ENCODE data around the gene KCNK17. TPM values are rescaled to one million over a fixed set of nuclear protein-coding genes. Genes with fewer than 3 reads are reported as not detected.

KCNK17 gene
- total and polyA plus RNA-seq, 5 donors from 2014 or later = not detected

- no peaks in the 10 kb centered on the region for H3K27me3 Mint-ChIP-seq
- no peaks in the 10 kb centered on the region for H3K4me1 ChIP-seq (ENCODE audit: control insufficient read depth, insufficient read depth, low read length, poor library complexity, severe bottlenecking)
- H3K36me3 ChIP-seq (ENCODE audit: control insufficient read depth, insufficient read depth, low read length) = no peaks in the 10 kb centered on the region
- H3K27ac ChIP-seq (ENCODE audit: insufficient read depth, low read length, poor library complexity, severe bottlenecking) = no peak overlapping the region
- ATAC-seq (ENCODE audit: low read depth in 2 of 2) (no peak), DNase-seq (no peak)
- H3K9me3 Mint-ChIP-seq = peaks cover 0 to 2% (median 0%) of the 10 kb centered on the region in 7 donors
- no peaks in the 10 kb centered on the region for H3K4me1 Mint-ChIP-seq
- no peaks in the 10 kb centered on the region for H3K27me3 ChIP-seq (ENCODE audit: control insufficient read depth, insufficient read depth, low read length)
- no peak overlapping the region for H3K27ac Mint-ChIP-seq
- no peak overlapping the region for H3K4me3 ChIP-seq (ENCODE audit: low read depth, low read length)
- H3K9me3 ChIP-seq (ENCODE audit: control insufficient read depth in 2 of 2, low read length in 2 of 2) = no peaks in the 10 kb centered on the region
- H3K4me3 Mint-ChIP-seq = no peak overlapping the region
- H3K36me3 Mint-ChIP-seq = no peaks in the 10 kb centered on the region
Measured at GRCh38 chr6:39282774-39283173, 31.4 kb downstream of the KCNK17 start.

GRCh38 chr6:39281312-39281980, 32.8 kb downstream of the KCNK17 start:
- no peaks in the 10 kb centered on the region for H3K27me3 Mint-ChIP-seq
- no peaks in the 10 kb centered on the region for H3K4me1 Mint-ChIP-seq
- Histone ChIP-seq H3K27me3 (ENCODE audit: control insufficient read depth, insufficient read depth, low read length) (no peaks in the 10 kb centered on the region), H3K36me3 (ENCODE audit: control insufficient read depth, insufficient read depth, low read length) (no peaks in the 10 kb centered on the region), H3K9me3 (ENCODE audit: control insufficient read depth in 2 of 2, low read length in 2 of 2) (no peaks in the 10 kb centered on the region), H3K4me3 (ENCODE audit: low read depth, low read length) (no peak overlapping the region), H3K4me1 (ENCODE audit: control insufficient read depth, insufficient read depth, low read length, poor library complexity, severe bottlenecking) (no peaks in the 10 kb centered on the region), H3K27ac (ENCODE audit: insufficient read depth, low read length, poor library complexity, severe bottlenecking) (no peak overlapping the region)
- H3K27ac Mint-ChIP-seq = no peak overlapping the region
- no peaks in the 10 kb centered on the region for H3K36me3 Mint-ChIP-seq
- peaks cover 0 to 2% (median 0%) of the 10 kb centered on the region in 7 donors for H3K9me3 Mint-ChIP-seq
- ATAC-seq (ENCODE audit: low read depth in 2 of 2) (no peak), DNase-seq (no peak)
- no peak overlapping the region for H3K4me3 Mint-ChIP-seq

DNA sequence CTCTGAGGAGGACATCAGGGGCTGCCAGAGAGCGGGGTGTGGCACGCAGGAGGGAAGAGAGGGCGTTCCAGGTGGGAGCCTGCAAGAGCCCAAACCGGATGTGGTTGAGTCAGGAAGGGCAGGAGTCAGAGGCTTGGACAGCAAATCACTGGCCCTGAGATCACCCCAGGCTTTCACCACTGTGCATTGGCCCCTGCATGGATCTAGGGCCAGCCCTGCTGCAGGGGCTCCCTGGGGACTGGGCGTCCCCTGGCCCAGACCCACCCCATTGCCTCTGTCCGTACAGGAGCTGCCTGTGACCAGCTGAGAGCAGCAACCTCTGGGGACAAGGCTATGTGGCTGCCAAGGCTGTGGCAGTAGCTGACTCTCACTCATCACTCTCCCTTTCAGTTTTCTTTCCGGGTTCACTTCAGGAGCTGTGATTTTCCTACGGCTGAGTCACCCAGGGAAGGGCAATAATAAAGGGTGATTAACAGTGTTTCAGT, 33.9 kb downstream of the KCNK17 start:
- H3K4me1 Mint-ChIP-seq = no peaks in the 10 kb centered on the region
- no peak overlapping the region for H3K4me3 Mint-ChIP-seq
- Histone ChIP-seq H3K36me3 (ENCODE audit: control insufficient read depth, insufficient read depth, low read length) (no peaks in the 10 kb centered on the region), H3K9me3 (ENCODE audit: control insufficient read depth in 2 of 2, low read length in 2 of 2) (no peaks in the 10 kb centered on the region), H3K27me3 (ENCODE audit: control insufficient read depth, insufficient read depth, low read length) (no peaks in the 10 kb centered on the region), H3K4me3 (ENCODE audit: low read depth, low read length) (no peak overlapping the region), H3K4me1 (ENCODE audit: control insufficient read depth, insufficient read depth, low read length, poor library complexity, severe bottlenecking) (no peaks in the 10 kb centered on the region), H3K27ac (ENCODE audit: insufficient read depth, low read length, poor library complexity, severe bottlenecking) (no peak overlapping the region)
- no peaks in the 10 kb centered on the region for H3K36me3 Mint-ChIP-seq
- H3K27me3 Mint-ChIP-seq = no peaks in the 10 kb centered on the region
- peaks cover 0 to 1% (median 0%) of the 10 kb centered on the region in 7 donors for H3K9me3 Mint-ChIP-seq
- no peak overlapping the region for H3K27ac Mint-ChIP-seq
- no peak for DNase-seq
- ATAC-seq (ENCODE audit: low read depth in 2 of 2) = no peak

GRCh38 chr6:39279539-39279938, 34.7 kb downstream of the KCNK17 start:
- Mint-ChIP-seq H3K27me3 (no peaks in the 10 kb centered on the region), H3K4me3 (no peak overlapping the region), H3K9me3 (peaks cover 0 to 1% (median 0%) of the 10 kb centered on the region in 7 donors)

GRCh38 chr6:39276379-39276995, 37.7 kb downstream of the KCNK17 start:
- peaks cover 0 to 1% (median 0%) of the 10 kb centered on the region in 7 donors for H3K9me3 Mint-ChIP-seq
- H3K4me1 ChIP-seq (ENCODE audit: control insufficient read depth, insufficient read depth, low read length, poor library complexity, severe bottlenecking) = no peaks in the 10 kb centered on the region
- DNase-seq = no peak
- ATAC-seq (ENCODE audit: low read depth in 2 of 2) = no peak
- H3K36me3 Mint-ChIP-seq = no peaks in the 10 kb centered on the region
- no peaks in the 10 kb centered on the region for H3K4me1 Mint-ChIP-seq
- H3K4me3 Mint-ChIP-seq = no peak overlapping the region
- H3K36me3 ChIP-seq (ENCODE audit: control insufficient read depth, insufficient read depth, low read length) = no peaks in the 10 kb centered on the region
- no peak overlapping the region for H3K4me3 ChIP-seq (ENCODE audit: low read depth, low read length)
- H3K27ac Mint-ChIP-seq = no peak overlapping the region
- H3K27ac ChIP-seq (ENCODE audit: insufficient read depth, low read length, poor library complexity, severe bottlenecking) = no peak overlapping the region
- no peaks in the 10 kb centered on the region for H3K9me3 ChIP-seq (ENCODE audit: control insufficient read depth in 2 of 2, low read length in 2 of 2)
- H3K27me3 ChIP-seq (ENCODE audit: control insufficient read depth, insufficient read depth, low read length) = no peaks in the 10 kb centered on the region
- no peaks in the 10 kb centered on the region for H3K27me3 Mint-ChIP-seq

More at GRCh38 chr6:39279539-39279938, 34.7 kb downstream of the KCNK17 start:
- no peaks in the 10 kb centered on the region for H3K9me3 ChIP-seq (ENCODE audit: control insufficient read depth in 2 of 2, low read length in 2 of 2)
- ATAC-seq (ENCODE audit: low read depth in 2 of 2) = no peak
- H3K4me3 ChIP-seq (ENCODE audit: low read depth, low read length) = no peak overlapping the region
- H3K36me3 Mint-ChIP-seq = no peaks in the 10 kb centered on the region
- no peaks in the 10 kb centered on the region for H3K4me1 ChIP-seq (ENCODE audit: control insufficient read depth, insufficient read depth, low read length, poor library complexity, severe bottlenecking)
- H3K27me3 ChIP-seq (ENCODE audit: control insufficient read depth, insufficient read depth, low read length) = no peaks in the 10 kb centered on the region
- no peaks in the 10 kb centered on the region for H3K36me3 ChIP-seq (ENCODE audit: control insufficient read depth, insufficient read depth, low read length)
- DNase-seq = no peak
- H3K27ac ChIP-seq (ENCODE audit: insufficient read depth, low read length, poor library complexity, severe bottlenecking) = no peak overlapping the region
- H3K27ac Mint-ChIP-seq = no peak overlapping the region
- H3K4me1 Mint-ChIP-seq = no peaks in the 10 kb centered on the region

- peaks cover 0 to 1% (median 0%) of the 10 kb centered on the region in 7 donors for H3K9me3 Mint-ChIP-seq
- ATAC-seq (ENCODE audit: low read depth in 2 of 2) = no peak
- H3K36me3 Mint-ChIP-seq = no peaks in the 10 kb centered on the region
- no peak overlapping the region for H3K27ac ChIP-seq (ENCODE audit: insufficient read depth, low read length, poor library complexity, severe bottlenecking)
- H3K4me3 ChIP-seq (ENCODE audit: low read depth, low read length) = no peak overlapping the region
- H3K27me3 ChIP-seq (ENCODE audit: control insufficient read depth, insufficient read depth, low read length) = no peaks in the 10 kb centered on the region
- no peaks in the 10 kb centered on the region for H3K27me3 Mint-ChIP-seq
- no peaks in the 10 kb centered on the region for H3K9me3 ChIP-seq (ENCODE audit: control insufficient read depth in 2 of 2, low read length in 2 of 2)
- no peaks in the 10 kb centered on the region for H3K36me3 ChIP-seq (ENCODE audit: control insufficient read depth, insufficient read depth, low read length)
- H3K27ac Mint-ChIP-seq = no peak overlapping the region
- H3K4me1 ChIP-seq (ENCODE audit: control insufficient read depth, insufficient read depth, low read length, poor library complexity, severe bottlenecking) = no peaks in the 10 kb centered on the region
- DNase-seq = no peak
- no peaks in the 10 kb centered on the region for H3K4me1 Mint-ChIP-seq
- no peak overlapping the region for H3K4me3 Mint-ChIP-seq
Measured at GRCh38 chr6:39274903-39275302, 39.3 kb downstream of the KCNK17 start.

DNA sequence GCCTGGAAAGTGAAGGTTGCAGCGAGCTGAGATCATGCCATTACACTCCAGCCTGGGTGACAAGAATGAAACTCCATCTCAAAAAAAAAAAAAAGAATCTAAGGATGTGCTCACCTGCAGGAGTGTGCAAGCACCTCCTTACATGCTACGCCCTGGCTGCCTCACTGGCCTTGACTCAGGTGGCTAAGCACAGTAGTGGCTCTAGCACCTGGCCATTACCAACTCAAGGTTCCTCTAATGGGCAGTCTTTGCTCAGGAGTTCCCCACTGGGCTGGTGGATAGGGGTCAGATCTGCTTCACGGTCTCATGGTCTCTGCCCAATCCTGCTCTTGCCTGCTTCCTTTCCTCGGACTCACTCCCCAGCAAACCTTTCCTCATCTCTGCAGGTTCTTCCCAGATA, 39.7 kb downstream of the KCNK17 start:
- no peak overlapping the region for H3K4me3 ChIP-seq (ENCODE audit: low read depth, low read length)
- ATAC-seq (ENCODE audit: low read depth in 2 of 2) (no peak), DNase-seq (no peak)
- no peaks in the 10 kb centered on the region for H3K4me1 Mint-ChIP-seq
- H3K27me3 ChIP-seq (ENCODE audit: control insufficient read depth, insufficient read depth, low read length) = no peaks in the 10 kb centered on the region
- peaks cover 0 to 1% (median 0%) of the 10 kb centered on the region in 7 donors for H3K9me3 Mint-ChIP-seq
- no peaks in the 10 kb centered on the region for H3K36me3 ChIP-seq (ENCODE audit: control insufficient read depth, insufficient read depth, low read length)
- no peak overlapping the region for H3K27ac Mint-ChIP-seq
- H3K27me3 Mint-ChIP-seq = no peaks in the 10 kb centered on the region
- no peak overlapping the region for H3K27ac ChIP-seq (ENCODE audit: insufficient read depth, low read length, poor library complexity, severe bottlenecking)
- H3K4me1 ChIP-seq (ENCODE audit: control insufficient read depth, insufficient read depth, low read length, poor library complexity, severe bottlenecking) = no peaks in the 10 kb centered on the region
- no peak overlapping the region for H3K4me3 Mint-ChIP-seq
- H3K36me3 Mint-ChIP-seq = no peaks in the 10 kb centered on the region
- H3K9me3 ChIP-seq (ENCODE audit: control insufficient read depth in 2 of 2, low read length in 2 of 2) = no peaks in the 10 kb centered on the region

DNA sequence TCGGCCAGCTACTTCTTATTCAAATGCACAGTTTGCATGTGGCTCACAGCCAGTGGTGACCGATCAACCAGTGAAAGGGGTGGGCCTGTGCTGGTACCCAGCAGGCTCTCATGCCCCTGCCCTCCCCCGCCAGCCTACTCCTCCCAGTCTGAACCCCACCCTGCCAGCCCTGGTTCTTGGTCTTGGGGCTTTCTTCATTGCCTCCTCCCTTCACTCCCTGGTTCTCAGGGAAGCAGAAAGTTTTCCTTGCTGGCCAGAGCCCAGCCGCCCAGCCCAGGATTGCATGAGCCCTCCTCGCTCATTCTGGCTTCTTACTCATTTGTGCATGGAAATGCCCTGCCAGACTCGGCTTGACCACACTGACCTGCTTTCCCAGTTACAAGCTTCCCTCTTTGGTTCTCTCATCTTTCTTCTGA, 40.8 kb downstream of the KCNK17 start:
- no peaks in the 10 kb centered on the region for H3K4me1 Mint-ChIP-seq
- Histone ChIP-seq H3K36me3 (ENCODE audit: control insufficient read depth, insufficient read depth, low read length) (no peaks in the 10 kb centered on the region), H3K27me3 (ENCODE audit: control insufficient read depth, insufficient read depth, low read length) (no peaks in the 10 kb centered on the region), H3K4me3 (ENCODE audit: low read depth, low read length) (no peak overlapping the region), H3K27ac (ENCODE audit: insufficient read depth, low read length, poor library complexity, severe bottlenecking) (no peak overlapping the region), H3K9me3 (ENCODE audit: control insufficient read depth in 2 of 2, low read length in 2 of 2) (no peaks in the 10 kb centered on the region), H3K4me1 (ENCODE audit: control insufficient read depth, insufficient read depth, low read length, poor library complexity, severe bottlenecking) (no peaks in the 10 kb centered on the region)
- no peak overlapping the region for H3K4me3 Mint-ChIP-seq
- peaks cover 0 to 1% (median 0%) of the 10 kb centered on the region in 7 donors for H3K9me3 Mint-ChIP-seq
- H3K36me3 Mint-ChIP-seq = no peaks in the 10 kb centered on the region
- H3K27me3 Mint-ChIP-seq = no peaks in the 10 kb centered on the region
- H3K27ac Mint-ChIP-seq = no peak overlapping the region
- ATAC-seq (ENCODE audit: low read depth in 2 of 2) (no peak), DNase-seq (no peak)
